ENCODE measurements around the gene ACRBP.

DNA sequence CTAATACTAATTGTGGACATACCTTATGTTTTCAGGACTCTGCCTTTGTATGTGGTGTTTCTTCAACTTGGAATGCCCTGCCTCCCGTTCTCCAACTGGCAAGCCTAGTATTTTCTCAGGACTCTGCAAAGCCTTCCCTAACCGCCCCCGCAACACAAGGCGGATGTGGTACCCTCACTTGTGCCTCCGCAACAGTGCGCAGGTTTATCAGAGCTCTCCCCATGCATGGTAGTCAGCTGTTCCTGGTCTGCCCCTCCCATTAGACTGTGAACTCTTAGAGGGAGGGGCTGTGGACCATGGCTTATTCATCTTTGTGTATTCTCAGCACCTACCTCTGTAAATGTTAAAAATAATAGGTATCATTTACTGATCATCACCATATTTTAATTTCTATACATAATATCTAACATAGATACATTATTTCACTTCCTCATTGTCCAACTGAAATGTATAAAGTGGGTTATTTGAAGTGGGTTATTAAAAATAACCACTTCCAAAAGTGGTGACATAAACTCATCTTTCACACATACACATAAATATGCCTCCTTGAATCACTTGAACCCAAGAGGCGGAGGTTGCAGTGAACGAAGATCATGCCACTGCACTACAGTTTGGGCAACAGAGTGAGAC lies 20.5 kb downstream of the ACRBP start:
- no peak for TF ChIP-seq EZH2 (IDR thresholded peaks at IDR 0.05; ENCODE audit: insufficient read depth, poor library complexity, severe bottlenecking)
- TF ChIP-seq EZH2phosphoT487 (IDR thresholded peaks at IDR 0.05; ENCODE audit: insufficient read depth, low read depth) = no peak
